WI38 (cell line): ENCODE measurements around the gene CEP85.

Experiments
- H3K4me3 ChIP-seq: 2 replicates; pipeline ENCODE4 v1.5.1; 2011; ENCODE audit warnings: low read depth, mild to moderate bottlenecking, control low read depth, low read length
- CTCF ChIP-seq: IDR thresholded peaks from 2 replicates; pipeline ENCODE4 v1.5.1; 2012; ENCODE audit warnings: low read depth, mild to moderate bottlenecking, control low read depth, low read length

CEP85 gene

GRCh38 chr1:26278724-26279455, 44.9 kb downstream of the CEP85 start:
- peak overlapping the region; percentile 92 for H3K4me3 ChIP-seq
- TF ChIP-seq CTCF, result no peak

- H3K4me3 ChIP-seq, result peak within 1 kb of the TSS; percentile 92
- peak; percentile 35; the same call in 1 of the 2 replicates for TF ChIP-seq CTCF
Observed at GRCh38 chr1:26279456-26280332, 45.7 kb downstream of the CEP85 start, which contains the start of gene SH3BGRL3. SH3BGRL3 (plus strand) TSS chr1:26280086; CDS start chr1:26280156, 70 bp downstream.

- no peak for TF ChIP-seq CTCF
- peak overlapping the region; percentile 92 for H3K4me3 ChIP-seq
Observed at GRCh38 chr1:26280333-26281042, 46.5 kb downstream of the CEP85 start.

GRCh38 chr1:26281091-26281958, 47.3 kb downstream of the CEP85 start:
- peak overlapping the region; percentile 92 for H3K4me3 ChIP-seq
- no peak for TF ChIP-seq CTCF

GRCh38 chr1:26281971-26282370, 48.0 kb downstream of the CEP85 start:
- no peak for TF ChIP-seq CTCF
- H3K4me3 ChIP-seq, result peak overlapping the region; percentile 92

GRCh38 chr1:26282401-26282918, 48.5 kb downstream of the CEP85 start:
- H3K4me3 ChIP-seq, result no peak overlapping the region; the same call in 1 of the 2 replicates
- no peak for TF ChIP-seq CTCF
